GM19463 (cell line): ENCODE data around the gene SERPINA5.
"Not testable (repeated sequence)": the region's sequence is repeated elsewhere in the genome, so short reads cannot be mapped to it uniquely, and the experiment has no call there.

ENCODE experiments used
- ATAC-seq: cut with Tn5 transposase; IDR thresholded peaks from one replicate; pipeline ENCODE4 v1.9.1; 2021; ENCODE audit warnings: mild to moderate bottlenecking, moderate library complexity; ENCODE audit not compliant: unreplicated experiment

SERPINA5 gene

DNA sequence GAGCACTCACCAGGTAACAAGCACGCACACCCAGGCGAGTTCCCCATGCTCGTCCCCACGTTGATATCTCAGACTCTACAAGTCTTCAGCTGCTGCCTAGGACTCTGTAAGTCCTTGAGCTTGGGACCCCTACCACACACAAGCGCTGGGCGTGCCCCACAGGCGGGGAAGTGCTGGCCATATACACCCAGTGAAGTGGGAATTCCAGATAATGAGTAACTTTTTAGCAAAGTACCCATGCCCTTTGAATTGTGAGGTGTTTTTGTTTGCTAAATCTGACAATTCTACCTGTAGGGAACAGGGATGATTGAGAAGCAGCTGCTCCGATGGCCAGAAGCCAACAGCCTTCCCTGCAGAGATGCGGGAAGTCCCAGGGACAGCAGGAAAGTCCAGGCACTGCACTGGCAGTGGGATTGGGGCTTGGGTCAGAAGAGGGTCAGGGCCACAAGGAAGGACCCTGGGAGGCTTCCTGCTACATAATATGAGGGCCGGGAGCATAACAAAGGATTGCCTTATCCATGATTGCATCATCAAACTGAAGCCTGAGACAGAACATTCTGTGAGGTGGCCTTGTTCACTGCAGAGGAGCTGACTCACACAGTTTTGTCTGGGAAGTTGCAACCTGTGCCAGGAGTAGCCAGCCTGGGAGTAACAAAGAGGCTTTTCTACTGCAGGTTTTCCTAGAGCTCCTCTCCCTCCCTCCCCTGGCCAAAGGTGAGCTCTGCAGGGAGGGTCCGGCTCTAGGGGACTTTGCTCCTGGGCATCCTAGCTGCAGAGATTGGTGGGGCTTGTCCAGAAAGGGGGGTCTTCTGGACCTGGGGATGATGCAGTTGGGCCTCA is 17.8 kb downstream of the SERPINA5 start:
- no peak for ATAC-seq

GRCh38 chr14:94599656-94600004 is 18.4 kb downstream of the SERPINA5 start:
- no peak for ATAC-seq

DNA sequence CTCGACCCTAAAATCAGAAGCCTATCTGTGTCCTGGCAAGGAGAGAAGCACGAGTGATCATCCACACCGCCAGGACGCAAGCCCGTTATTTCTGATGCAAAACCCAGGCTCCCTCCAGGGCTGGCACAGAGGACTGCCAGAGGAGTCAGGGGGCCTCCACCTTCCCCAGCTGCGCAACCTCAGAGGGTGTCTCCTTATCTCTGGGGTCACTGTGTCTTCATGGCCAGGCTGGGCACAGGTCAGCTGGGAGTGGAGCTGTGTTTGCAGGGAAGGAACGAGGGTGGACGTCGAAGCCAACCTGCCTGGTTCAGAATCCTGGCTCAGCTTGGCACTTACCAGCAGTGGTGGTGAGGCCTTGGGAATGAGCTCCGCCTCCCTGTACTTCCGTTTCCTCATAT is 18.9 kb downstream of the SERPINA5 start:
- no peak for ATAC-seq

- no peak for ATAC-seq
These were observed 20.7 kb downstream of the SERPINA5 start for GRCh38 chr14:94601884-94602391.

DNA sequence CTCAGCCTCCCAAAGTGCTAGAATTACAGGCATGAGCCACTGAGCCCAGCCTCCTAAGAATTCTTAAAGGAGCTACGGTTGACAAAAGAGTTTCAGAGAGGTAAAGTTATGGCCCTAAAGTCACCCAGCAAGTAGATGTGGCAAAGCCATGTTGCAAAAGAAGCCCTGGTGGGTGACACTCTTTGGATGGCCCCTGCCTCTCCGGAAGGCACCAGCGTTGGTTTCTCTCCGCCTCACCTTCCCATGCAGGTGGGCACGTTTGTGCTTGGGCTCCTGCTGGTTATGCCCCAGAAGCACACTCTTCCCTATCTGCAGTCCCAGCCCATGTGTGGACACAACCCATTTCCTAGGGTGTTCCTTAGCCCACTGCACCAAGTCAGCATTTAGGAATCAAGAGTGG is 21.5 kb downstream of the SERPINA5 start:
- no peak for ATAC-seq

DNA sequence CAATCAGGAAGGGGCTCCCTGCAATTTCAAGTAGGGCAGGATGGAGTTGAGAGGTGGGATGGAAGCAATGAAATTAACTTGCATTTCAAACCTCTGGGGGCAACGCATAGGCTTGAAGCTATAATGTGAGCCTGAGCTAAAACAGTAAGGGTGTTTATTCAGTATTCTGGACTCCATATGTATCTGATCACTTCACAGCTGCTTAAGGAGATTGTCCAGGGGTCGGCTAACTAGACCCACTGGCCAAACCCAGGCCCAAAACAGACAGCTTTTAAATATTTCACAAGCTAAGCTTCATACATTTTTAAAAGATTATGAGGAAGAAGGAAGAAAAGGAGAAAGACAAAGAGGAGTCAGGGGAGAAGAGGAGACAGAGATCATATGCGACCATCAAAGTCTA is 24.1 kb downstream of the SERPINA5 start:
- no peak for ATAC-seq

DNA sequence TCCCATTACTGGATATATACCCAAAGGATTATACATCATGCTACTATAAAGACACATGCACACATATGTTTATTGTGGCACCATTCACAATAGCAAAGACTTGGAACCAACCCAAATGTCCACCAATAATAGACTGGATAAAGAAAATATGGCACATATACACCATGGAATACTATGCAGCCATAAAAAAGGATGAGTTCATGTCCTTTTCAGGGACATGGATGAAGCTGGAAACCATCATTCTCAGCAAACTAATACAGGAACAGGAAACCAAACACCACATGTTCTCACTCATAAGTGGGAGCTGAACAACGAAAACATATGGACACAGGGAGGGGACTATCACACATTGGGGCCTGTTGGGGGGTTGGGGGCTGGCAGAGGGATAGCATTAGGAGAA is 27.7 kb downstream of the SERPINA5 start:
- not testable (repeated sequence) for ATAC-seq

DNA sequence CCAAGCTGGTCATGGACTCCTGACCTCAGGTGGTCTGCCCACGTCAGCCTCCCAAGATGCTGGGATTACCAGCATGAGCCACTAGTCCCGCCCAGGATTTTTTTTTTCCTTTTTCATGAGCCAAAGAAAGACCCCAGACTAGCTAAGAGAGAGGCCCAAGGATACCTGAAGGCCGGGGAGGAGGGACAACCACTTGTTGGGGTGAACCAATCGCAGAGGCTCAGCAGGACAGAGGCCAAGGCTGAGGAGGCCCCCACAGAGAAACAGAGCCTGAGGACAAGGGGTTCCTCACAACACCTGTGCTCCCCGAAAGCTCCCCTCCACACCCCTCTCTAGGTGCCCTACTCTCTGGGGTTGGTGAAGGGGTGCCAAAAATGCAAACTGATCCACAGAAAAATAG is 30.0 kb downstream of the SERPINA5 start:
- ATAC-seq = no peak

DNA sequence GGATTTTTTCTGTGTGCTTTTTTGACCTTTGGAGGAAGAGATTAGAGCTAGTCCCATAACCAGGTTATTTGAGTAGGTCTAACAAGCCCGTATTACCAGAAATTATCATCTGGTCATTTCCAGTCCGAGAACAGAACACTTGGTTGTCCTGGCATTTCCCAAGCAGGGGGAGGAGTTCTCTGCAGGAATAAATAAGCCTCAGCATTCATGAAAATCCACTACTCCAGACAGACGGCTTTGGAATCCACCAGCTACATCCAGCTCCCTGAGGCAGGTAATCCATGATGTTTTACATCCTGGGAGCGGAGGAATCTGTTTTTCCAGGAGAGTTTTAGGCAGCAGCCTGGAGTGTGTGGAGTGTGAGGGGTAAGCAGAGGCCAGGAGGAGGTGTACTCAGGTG is 30.9 kb downstream of the SERPINA5 start, which contains the start of gene SERPINA3:
SERPINA3 (plus strand) TSS at position 218 of the 400 bp plus-strand sequence. CDS start 2,051 bp downstream, outside the sequence.
- no peak for ATAC-seq

DNA sequence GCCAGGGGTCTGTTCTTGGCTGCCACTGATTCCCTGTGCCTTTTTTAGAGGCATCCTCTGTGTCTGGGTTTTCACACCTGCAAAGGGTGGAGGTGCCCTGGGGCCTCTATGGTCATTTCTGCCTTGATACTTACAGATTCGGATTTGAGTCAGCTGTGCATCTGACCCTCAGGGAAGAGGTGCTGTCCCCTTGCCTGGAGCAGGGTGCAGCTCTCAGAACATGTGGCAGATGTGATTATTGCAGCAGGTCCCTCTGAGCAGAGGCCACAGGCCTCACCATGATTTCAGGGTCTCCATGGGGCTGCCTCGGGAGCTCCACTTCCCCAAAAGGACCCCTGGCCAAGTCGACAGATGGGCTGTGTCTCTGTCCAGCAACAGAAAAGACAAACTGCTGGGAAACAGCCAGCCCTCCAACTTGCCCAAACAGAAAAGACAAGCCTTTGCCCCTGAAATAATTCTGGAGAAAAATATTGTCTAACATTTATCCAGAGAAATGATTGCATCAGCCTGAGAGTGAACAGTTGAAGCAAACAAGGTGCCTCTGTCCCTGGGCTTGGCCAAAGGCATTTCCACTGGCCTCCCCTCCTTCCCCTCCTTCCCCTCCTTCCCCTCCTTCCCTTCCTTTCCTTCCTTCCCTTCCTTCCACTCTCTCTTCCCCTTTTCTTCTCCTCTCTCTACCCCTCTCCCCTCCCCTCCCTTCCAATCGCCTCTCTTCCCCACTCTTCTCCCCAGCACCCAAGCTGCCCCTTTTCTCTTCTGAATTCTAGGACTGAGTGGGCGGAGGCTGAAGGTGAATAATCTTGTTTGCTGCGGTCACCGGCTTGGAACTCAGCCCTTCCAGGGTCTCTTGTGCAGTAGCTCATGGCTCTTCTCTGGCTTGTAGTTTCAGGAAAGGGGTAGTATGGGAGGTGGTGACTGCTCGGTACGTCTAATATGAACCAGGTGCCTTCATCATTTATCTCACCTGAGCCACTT is 31.6 kb downstream of the SERPINA5 start:
- no peak for ATAC-seq

GRCh38 chr14:94613720-94614644 is 32.8 kb downstream of the SERPINA5 start:
- ATAC-seq = no peak

GRCh38 chr14:94614802-94615201 is 33.6 kb downstream of the SERPINA5 start:
- no peak for ATAC-seq

DNA sequence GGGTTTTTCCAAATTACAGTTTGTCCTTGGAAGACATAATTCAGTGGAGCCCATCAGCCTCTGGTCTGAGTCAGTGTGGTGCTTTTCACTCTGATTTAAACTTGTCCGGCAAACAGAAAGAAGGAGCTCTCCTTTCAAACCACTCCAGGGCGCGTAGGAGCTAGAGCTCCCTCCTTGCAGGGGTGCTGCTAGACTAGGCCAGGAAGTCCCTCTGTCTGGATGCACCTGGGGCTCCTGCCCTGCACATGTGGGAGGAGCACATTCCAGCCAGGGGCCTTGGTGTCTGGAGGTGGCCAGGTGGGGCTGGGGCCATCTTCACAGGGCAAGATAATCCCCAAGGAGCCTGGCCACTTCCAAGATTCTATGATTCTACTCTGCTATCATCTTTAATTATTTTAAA is 34.0 kb downstream of the SERPINA5 start:
- no peak for ATAC-seq

DNA sequence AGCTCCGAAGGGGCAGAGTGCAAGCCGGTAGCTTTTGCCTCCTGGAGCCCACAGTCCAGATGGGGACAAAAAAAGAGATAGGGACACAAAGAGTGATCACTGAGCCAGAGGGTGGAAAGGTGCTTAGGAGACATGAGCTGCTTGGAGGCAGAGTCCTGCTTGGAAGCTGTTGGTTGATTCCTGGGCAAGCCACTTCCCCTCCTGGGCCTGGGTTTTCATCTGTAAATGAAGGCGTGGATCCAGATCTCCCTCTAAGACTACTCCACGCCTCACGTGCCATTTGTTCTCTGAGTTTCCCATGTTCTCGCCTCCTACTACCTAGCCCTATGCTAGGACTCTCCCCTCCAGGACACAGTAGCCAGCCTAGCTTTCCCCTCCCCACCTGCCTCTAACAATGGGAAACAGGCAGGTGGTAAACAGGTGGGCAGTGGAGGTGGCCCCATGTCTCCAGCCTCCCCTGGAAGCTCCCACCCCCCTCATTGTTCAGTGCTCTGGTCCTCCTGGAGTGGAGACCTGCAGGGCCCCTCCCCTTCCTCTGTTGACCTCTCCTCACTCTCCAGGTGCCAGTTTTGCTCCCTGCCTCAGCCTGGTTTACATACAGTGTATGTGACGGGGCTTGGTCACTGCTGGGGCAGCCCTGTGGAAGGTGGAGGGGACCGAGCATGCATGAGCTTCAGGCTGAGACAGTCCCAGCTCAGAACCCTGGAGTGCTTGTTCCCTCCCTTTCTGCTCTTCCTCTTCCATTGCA is 34.8 kb downstream of the SERPINA5 start:
- no peak for ATAC-seq

GRCh38 chr14:94617366-94617941 is 36.2 kb downstream of the SERPINA5 start:
- ATAC-seq = no peak

GRCh38 chr14:94617988-94618822 is 37.0 kb downstream of the SERPINA5 start:
- ATAC-seq = no peak

- no peak for ATAC-seq
These were observed 38.1 kb downstream of the SERPINA5 start for GRCh38 chr14:94619297-94619696.

- no peak for ATAC-seq
These were observed 39.4 kb downstream of the SERPINA5 start for GRCh38 chr14:94620597-94620996.
